HG03060 (cell line): Measurements from ENCODE around the gene SP4.

Source experiments
- ATAC-seq: cut with Tn5 transposase; IDR thresholded peaks from one replicate; pipeline ENCODE4 v1.9.1; 2021; ENCODE audit warnings: low read depth, moderate number of reproducible peaks; ENCODE audit not compliant: unreplicated experiment

The SP4 gene

GRCh38 chr7:21427871-21428658, at the start of gene SP4:
TSS of gene SP4 (plus strand) at chr7:21428083. CDS start at chr7:21428252, 169 bp downstream.
- ATAC-seq: peak; percentile 65

- no peak for ATAC-seq
Measured at GRCh38 chr7:21383227-21384220, 44.4 kb upstream of the SP4 start.

DNA sequence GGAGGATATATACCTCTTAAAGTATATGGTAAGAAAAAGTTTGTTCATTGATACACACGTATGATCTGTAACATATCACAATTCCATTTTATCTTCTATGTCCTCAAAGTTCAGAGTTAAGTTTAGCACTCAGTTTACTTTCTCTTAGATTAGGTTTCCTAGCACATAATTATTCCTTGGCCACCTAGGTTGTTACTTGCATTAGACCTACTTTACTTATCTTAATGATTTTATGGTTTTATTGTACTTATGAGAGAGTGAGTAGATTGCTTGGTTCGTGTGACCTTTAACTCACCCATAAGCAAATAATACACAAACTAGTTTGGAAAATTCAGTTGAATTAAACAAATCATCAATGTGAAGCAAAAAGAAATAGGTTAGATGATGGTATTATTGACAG, 33.9 kb upstream of the SP4 start:
- no peak for ATAC-seq

- ATAC-seq: no peak
Measured at GRCh38 chr7:21401944-21402343, 25.9 kb upstream of the SP4 start.

- ATAC-seq: no peak
Measured at GRCh38 chr7:21407796-21408480, 19.9 kb upstream of the SP4 start.

DNA sequence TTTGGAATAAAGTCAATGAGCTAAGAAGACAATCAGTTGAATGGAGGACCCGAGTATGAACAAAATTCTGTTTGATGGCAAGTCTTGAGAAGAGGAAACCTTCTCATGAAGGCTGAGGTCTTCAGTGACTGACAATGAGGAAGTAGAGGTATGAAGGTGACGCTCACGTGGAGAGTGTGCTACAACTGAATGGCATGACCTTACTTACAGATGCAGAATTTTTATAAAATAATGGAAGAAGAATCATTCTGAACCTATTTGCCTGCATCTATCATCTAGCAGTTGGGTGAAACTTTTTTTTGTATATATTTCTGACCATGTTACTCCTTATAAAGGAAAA, 19.4 kb upstream of the SP4 start:
- no peak for ATAC-seq

GRCh38 chr7:21412410-21412851, 15.5 kb upstream of the SP4 start:
- no peak for ATAC-seq

- ATAC-seq: no peak
Measured at GRCh38 chr7:21412957-21413356, 14.9 kb upstream of the SP4 start.

- no peak for ATAC-seq
Measured at GRCh38 chr7:21413502-21413901, 14.4 kb upstream of the SP4 start.

GRCh38 chr7:21414795-21415393, 13.0 kb upstream of the SP4 start:
- no peak for ATAC-seq

DNA sequence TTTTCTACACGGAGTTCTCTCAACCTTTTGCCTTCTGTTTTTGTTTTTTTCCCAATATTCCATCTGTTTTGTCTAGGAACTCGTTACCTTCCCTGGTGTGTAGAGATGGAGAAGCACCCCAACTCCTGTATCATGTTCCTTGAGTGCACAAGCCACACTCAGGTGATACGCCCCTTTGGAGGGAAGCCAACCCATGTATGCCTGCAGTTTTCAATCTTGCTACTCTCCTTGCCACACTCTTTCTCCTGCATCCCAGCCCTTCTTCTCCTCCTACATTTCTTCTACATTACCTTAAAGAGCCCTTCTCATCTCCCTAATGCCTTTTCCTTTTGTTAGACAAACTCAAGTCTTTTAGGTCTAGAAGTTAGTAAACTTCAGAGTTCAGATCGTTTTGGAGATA, 10.2 kb upstream of the SP4 start:
- ATAC-seq: no peak

DNA sequence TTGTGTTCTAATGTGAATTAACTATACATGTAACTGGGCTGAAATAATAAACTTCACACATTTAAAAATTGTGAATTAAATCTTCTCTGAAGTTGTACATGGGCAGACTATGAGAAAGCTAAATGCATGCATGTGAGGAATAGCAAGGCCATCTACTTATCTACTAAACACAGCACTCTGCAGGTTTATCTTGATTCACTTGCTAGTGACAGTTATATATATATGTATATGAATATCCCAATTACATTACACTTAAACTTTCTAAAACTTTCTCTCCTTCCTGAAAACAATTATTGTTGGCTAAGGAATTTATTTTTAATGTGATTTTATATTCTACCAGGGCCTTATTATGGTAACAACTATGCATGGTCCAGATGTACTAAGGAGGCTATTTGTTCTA, 5.1 kb upstream of the SP4 start:
- no peak for ATAC-seq

GRCh38 chr7:21425290-21425689, 2.6 kb upstream of the SP4 start:
- ATAC-seq: no peak

- ATAC-seq: no peak
Measured at GRCh38 chr7:21426286-21427181, 1.3 kb upstream of the SP4 start.

DNA sequence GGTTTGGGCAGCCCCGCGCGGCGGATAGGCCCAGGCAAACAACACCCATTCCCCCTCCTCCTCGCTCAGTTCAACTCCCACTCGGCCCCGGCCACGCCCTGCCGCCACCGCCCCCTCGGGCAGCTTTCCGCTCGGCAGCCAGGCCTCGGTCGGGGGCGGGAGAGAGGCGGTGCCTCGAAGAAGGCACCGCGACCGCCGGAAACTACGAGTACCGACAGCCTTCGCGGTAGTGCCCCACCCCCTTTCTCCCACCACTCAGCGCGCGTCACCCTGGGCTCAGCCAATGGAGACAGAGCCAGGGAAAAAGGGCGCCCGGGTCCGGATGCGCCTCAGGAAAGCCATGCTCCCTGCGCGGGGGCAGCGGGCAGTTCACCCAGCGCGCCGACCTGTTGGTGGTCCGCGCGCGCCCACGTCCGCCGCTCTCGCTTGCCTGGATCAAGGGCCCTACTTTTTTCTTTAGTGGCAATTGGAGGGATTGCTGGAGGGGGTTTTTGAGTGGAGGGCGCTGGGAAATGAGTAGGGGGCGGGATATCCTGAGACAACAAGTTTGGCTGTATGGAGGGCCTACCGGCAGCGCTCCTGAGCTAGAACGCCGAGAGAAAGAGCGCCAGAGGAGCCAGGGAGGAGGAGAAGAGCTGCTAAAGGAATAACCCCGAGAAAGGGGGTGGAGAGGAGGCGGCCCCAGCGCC, 557 bp upstream of the SP4 start:
- ATAC-seq: peak; percentile 83

- no peak for ATAC-seq
Measured at GRCh38 chr7:21428659-21428941, 717 bp downstream of the SP4 start.

DNA sequence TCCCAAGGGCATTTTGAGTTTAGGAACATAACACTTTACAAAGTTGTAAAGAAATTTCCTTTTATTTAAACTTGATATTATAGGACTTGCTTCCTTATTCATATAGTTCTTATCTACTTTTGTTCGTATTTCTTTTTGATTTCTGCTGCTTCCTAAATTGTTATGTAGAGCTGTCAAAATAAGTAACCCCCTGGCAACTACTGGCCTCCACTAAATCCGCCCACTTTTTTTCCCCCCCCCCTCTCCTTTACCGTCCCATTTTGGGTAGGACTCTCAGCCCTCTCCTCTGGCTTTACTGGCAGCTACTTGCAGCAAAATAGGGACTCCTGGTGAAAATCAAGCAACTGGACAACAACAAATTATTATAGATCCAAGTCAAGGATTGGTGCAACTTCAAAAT, 1.1 kb downstream of the SP4 start:
- no peak for ATAC-seq

- no peak for ATAC-seq
Measured at GRCh38 chr7:21429786-21430574, 2.1 kb downstream of the SP4 start.
